Erythroblast (primary cell): ENCODE data around the gene NLGN4X.

ENCODE experiments used
- DNase-seq, 2 experiments: peaks; one replicate each; lab custom pipeline; 2025; lab: John Stamatoyannopoulos, UW
- GATA1 ChIP-seq: IDR thresholded peaks from 2 replicates; pipeline ENCODE4 v1.6.1; 2011; ENCODE audit warnings: low read depth, mild to moderate bottlenecking, control low read depth, low read length, moderate library complexity
- POLR2A ChIP-seq: IDR thresholded peaks from 2 replicates; pipeline ENCODE4 v1.6.1; 2011; ENCODE audit warnings: mild to moderate bottlenecking, low read length

Gene NLGN4X

DNA sequence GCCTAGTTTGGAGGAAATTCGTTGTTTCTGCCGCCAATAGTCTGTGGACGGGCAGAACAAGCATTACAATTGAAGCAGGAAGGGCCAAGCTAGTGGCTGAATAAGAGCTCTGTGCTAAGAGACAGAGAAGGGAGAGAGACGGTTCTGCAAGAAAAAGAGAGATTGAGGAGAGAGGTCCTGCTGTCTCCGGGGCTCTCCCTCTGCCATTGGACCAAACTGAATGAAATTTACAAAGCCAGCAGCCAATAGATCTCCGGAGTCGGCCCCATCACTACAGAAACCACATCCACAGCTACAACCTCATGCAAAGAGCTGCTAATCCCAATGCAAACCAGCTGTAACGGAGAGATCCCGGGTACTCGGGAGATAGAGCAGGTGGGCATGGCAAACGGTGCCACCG lies at the start of gene NLGN4X:
TSS of gene NLGN4X (minus strand) at position 148 of the 400 bp plus-strand sequence. CDS start 77,401 bp downstream, outside the sequence.
- DNase-seq = no peak
- TF ChIP-seq POLR2A (no peak), GATA1 (no peak)

- no peak for DNase-seq
- no peak for TF ChIP-seq GATA1
- TF ChIP-seq POLR2A = no peak
Observed at GRCh38 chrX:6266041-6266440, 37.4 kb upstream of the NLGN4X start.

DNA sequence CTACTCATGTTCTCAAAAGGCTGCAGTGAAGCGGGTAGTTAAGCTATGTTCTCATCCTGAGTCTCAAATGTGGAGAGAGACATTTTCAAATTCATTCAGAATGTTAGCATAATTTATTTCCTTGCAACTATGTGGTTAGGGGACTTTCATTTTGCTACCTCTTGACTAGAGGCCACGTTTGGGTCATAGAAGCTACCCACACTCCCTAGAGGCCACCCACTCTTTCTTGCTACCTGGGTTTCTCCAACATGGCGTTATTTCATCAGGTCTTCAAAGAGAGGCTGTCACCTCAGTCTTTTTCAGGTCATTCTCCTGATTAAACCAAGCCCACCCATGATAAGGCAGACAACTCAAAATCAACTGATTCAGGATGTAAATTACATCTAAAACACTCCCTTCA lies 34.3 kb upstream of the NLGN4X start:
- TF ChIP-seq GATA1 (no peak), POLR2A (no peak)
- no peak for DNase-seq

DNA sequence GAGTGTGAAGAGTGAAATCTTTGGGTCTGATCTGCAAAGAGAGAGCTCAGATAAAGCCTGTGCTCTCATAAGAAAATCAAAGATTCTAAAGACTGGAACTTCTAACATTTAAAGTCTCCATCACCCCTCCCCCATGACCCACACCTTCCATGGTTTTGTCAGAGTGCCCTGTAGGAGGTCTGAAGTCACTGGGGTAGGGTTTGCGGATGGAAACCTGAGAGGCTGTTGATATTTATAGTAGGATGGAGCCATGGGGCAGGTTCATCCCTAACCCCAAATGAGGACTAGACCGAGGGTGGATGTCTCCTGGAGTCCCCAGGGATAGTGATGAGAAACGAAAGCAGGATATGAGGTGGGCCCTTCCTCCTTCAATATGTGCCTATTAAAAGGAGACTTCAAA lies 28.4 kb upstream of the NLGN4X start:
- no peak for TF ChIP-seq POLR2A
- TF ChIP-seq GATA1 = no peak
- no peak for DNase-seq

- no peak for TF ChIP-seq POLR2A
- TF ChIP-seq GATA1 = no peak
- no peak for DNase-seq
Observed at GRCh38 chrX:6244666-6245065, 16.0 kb upstream of the NLGN4X start.

GRCh38 chrX:6238576-6238975 lies 9.9 kb upstream of the NLGN4X start:
- DNase-seq = no peak
- no peak for TF ChIP-seq GATA1
- no peak for TF ChIP-seq POLR2A

GRCh38 chrX:6227935-6228334 lies 732 bp downstream of the NLGN4X start:
- no peak for DNase-seq
- TF ChIP-seq POLR2A = no peak

DNA sequence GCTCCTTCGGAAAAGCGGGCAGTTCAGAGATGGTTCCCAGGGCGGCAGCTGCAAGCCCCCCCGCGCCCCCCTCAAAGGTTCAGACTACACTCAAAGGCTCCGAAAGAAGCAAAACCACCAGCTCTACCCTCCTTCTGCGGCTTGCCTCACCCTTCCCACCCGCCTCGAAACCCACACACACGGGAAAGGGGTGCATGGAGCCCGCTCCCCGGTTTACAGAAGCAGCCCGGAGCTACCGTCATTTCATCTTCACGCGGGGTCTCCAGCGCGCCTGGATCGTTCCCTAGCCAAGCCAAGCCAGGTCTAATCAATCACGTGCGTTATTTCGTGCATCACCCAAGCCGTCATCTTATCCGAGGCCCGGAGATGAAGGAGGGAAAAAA lies 1.2 kb downstream of the NLGN4X start:
- no peak for DNase-seq
- no peak for TF ChIP-seq GATA1
- TF ChIP-seq POLR2A = no peak

DNA sequence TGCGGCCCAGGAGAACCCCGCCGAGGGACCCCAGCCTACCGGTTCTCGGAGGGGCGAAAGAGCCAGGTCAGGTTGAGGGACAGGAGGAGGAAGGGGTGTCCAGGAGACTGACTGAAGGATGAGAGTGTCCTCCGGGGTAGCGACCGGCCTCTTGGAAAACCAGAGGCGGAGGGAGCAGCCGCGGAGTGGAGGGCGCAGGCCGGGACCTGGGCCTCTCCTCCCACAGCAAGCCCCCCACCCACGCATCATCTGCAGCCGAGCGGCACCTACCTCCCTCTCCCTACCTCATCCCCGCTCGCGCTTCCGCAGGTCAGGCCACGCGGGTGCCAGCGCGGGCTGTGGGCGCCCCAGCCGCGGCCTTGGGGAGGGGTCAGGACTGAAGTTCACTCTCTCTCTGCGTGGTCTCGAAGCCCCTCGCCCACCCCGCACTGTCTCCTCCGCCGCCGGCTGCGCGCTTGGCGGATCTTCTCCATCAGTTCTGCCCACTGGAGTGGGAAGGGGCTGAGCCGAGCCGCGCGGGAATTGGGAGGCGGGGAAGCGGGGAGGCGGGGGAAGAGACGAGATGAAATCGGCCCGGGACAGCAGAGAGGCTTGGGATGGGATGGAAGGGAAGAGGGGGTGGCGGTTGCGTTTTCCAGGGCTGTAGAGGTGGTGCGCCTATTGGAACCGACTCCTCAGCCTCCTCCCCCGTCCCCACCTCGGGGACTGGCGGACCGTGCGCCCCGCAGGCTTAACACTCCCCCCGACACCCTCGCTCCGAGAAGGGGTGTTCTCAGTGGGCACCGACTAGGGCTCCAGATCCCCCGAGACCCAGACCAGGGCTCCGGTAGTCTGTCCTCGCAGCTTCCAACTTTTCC lies 1.8 kb downstream of the NLGN4X start:
- TF ChIP-seq POLR2A (no peak), GATA1 (no peak)
- DNase-seq = no peak

DNA sequence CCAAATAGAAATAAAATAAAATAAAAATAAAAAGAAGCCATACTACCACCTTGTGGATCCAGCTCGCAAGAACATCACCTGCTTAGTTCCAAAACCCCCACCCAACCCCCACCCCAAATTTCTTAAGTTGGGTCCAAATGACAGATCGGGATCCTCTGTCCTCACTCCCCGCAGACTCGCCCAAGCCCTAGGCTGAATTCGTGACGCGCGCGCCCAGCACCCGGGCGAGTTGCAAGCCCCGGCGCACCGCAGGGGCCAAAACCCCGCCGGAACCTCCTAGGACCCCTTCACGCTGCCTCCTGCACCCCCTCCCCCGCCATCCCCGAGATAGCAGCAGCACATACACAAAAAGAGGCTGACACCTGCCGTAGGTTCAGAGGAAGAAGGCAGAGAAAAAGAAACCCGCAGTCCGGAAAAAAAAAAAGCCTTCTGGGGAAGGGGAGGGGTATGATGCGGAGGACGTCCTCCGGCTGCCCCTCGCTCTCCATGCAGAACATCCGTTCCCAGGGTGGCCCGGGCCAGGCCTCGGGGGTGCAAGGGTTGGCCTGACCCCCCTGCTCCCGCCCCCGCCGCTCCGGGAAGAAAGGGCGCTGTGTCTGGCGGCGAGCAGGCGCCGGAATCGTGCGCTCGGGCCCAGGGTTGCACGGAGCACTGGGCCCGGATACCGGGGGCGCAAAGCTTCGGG lies 2.6 kb downstream of the NLGN4X start:
- DNase-seq = no peak
- TF ChIP-seq POLR2A (no peak), GATA1 (no peak)

DNA sequence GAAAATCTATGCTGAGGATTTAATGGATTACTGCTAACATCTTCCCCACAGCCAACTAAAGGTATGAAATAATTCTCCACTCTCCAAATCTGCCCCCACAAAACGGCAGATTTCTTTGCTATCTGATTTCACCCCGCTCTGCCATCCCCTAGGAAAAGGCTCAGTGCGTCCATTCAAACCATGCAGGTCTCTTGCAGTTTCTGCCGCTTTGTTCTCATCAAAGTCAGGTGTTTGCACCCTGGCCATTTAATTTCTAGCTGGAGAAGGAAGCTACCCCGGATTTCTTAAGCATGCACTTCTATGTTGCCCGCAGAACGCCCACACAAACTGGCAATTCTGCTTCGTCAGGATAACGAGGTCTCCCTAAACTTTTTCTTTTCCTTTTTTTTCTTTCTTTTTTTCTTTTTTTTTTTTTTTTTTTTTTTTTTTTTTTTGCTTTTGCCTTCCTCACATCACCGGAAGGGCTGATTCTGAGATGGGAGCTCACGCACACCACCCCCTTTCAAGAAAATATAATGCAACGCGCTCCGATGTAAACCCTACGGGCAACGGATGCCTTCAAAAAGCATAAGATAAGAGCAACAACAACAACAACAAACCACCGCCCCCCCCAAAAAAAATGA lies 3.3 kb downstream of the NLGN4X start:
- TF ChIP-seq GATA1 = no peak
- no peak for TF ChIP-seq POLR2A
- no peak for DNase-seq

- TF ChIP-seq GATA1 (no peak), POLR2A (no peak)
- no peak for DNase-seq
Observed at GRCh38 chrX:6223516-6223915, 5.2 kb downstream of the NLGN4X start.

- DNase-seq = no peak
Observed at GRCh38 chrX:6210230-6210629, 18.4 kb downstream of the NLGN4X start.

DNA sequence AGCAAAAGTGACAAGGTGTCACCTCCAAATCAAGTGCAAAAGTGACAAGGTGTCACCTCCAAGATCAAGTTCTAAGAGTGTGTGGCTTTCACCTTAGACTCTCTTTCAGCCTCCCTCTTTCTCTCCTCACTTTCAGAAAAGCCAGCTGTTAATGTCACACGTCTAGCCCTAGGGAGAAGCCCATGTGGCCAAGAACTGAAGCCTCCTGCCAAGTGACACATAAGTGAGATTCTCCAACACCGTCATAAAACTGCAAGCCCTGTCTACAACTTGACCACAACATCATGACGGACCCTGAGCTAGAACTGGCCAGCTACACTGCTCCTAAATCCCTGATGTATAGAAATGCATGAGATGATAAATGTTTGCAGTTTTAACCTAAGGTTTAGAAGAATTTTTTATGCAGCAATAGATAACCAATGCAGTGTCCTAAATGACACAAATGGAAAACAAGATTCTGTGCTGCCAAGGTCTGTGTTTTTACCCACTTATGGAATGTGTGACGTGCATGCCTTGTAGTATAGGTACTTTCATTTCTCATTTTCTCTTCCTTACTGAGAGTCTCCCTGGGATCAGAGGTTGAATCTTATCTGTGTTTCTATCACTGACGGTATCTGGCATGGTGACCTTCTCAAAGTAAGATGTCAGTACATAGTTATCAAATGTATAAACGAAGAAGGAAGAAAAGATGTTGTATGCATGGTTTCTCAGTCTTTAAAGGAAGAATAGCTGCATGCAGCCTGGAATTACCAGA lies 25.0 kb downstream of the NLGN4X start:
- TF ChIP-seq POLR2A (no peak), GATA1 (no peak)
- no peak for DNase-seq

More at GRCh38 chrX:6210230-6210629, 18.4 kb downstream of the NLGN4X start:
- TF ChIP-seq POLR2A = no peak
- TF ChIP-seq GATA1 = no peak
